ENCODE measurements around the gene ZBTB2.
A peak's percentile ranks its signal among the peaks of the same experiment; 100 is the strongest.

Gene ZBTB2, protein sequence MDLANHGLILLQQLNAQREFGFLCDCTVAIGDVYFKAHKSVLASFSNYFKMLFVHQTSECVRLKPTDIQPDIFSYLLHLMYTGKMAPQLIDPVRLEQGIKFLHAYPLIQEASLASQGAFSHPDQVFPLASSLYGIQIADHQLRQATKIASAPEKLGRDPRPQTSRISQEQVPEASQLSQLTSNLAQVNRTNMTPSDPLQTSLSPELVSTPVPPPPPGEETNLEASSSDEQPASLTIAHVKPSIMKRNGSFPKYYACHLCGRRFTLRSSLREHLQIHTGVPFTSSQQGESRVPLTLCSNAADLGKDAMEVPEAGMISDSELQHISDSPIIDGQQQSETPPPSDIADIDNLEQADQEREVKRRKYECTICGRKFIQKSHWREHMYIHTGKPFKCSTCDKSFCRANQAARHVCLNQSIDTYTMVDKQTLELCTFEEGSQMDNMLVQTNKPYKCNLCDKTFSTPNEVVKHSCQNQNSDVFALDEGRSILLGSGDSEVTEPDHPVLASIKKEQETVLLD

DNA sequence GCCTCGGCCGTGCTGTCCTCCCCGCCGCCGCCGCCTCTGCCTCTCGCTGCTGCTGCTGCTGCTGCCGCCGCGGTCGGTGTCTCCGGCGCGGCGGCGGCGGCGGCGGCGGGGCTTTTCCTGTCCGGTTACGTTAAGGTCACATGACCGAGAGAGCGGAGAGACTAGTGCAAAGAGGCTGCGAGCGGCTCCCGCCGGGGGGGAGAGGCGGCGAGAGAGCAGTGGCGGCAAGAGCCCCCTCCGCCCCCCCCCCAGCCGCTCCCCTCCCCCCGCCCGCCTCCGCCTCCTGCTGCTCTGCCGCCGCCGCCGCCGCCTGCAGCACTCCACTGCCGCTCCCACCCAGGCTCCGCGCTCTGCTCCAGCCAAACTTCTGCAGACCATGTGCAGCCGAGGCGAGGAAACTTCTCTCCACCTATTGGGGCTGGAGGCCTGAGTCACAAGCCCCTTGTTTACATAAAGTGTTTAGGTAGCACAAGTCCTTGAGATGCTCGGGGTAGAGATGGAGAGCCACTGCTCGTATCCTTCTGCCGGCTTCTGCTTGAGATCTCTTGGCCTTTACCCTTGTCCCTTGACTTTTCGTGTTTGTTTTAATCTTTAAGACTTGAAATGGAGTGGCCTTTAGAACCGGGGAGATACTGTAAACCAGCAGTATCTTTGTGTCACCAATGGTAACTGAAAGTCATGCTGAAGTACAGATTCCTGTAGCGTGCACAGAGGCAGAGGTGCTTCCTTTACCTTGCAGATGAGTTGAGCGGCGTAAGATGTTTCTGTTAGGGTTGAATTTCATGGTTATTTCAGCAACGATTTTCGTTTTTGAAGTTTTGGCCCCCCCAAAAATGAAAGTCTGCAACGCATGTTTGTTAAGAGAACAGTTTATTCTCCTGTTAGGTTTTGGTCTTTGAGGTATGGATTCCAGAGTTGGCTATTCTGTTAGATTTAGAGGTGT, at the start of gene ZBTB2:
Gene ZBTB2, minus strand, starts transcription at position 89 of the 943 bp plus-strand sequence. CDS start 17,922 bp downstream, outside the sequence.
- peak within 1 kb of the TSS; percentile 64 for H3K27ac ChIP-seq (ENCODE audit: low read length)
- peaks cover 9 to 35% of the 10 kb centered on the region in 2 donors for H3K4me1 ChIP-seq (ENCODE audit: control insufficient read depth in 1 of 2, insufficient read depth in 2 of 2, low read length in 2 of 2)
- peaks cover 0 to 7% of the 10 kb centered on the region in 2 donors for H3K36me3 ChIP-seq (ENCODE audit: control insufficient read depth in 1 of 2, insufficient read depth in 2 of 2, low read length in 2 of 2)
- H3K9me3 ChIP-seq (ENCODE audit: control insufficient read depth in 1 of 2, low read length in 2 of 2) = no peaks in the 10 kb centered on the region
- H3K27me3 ChIP-seq (ENCODE audit: low read depth, low read length) = no peaks in the 10 kb centered on the region
- peak within 1 kb of the TSS; percentile 67 to 91 for H3K4me3 ChIP-seq (ENCODE audit: low read depth in 1 of 2, low read length in 2 of 2)

DNA sequence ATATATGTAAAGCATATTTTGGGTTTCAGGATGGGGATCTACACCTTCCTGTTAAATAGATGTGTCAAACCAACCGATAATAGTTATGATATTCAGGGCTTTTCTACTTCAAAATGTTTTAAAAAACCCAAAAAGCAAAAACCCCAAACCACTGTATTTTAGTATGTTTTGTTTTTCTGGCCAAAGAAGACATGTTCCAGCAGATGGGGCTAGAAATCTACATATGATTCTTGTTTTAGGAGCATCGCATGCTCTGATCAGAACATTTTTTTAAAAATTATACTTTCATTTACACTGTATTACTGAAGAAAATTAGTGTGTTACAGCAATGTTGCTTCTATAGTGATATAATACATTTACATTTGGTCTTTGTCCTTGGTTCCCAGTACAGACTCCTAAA, 49.6 kb upstream of the ZBTB2 start:
- no peaks in the 10 kb centered on the region for H3K9me3 ChIP-seq (ENCODE audit: control insufficient read depth in 1 of 2, low read length in 2 of 2)
- H3K27me3 ChIP-seq (ENCODE audit: low read depth, low read length) = no peaks in the 10 kb centered on the region
- peaks cover 0 to 3% of the 10 kb centered on the region in 2 donors for H3K36me3 ChIP-seq (ENCODE audit: control insufficient read depth in 1 of 2, insufficient read depth in 2 of 2, low read length in 2 of 2)
- peaks cover 0 to 11% of the 10 kb centered on the region in 2 donors for H3K4me1 ChIP-seq (ENCODE audit: control insufficient read depth in 1 of 2, insufficient read depth in 2 of 2, low read length in 2 of 2)
- H3K4me3 ChIP-seq (ENCODE audit: low read depth in 1 of 2, low read length in 2 of 2) = no peak overlapping the region
- H3K27ac ChIP-seq (ENCODE audit: low read length) = peak overlapping the region; percentile 34

DNA sequence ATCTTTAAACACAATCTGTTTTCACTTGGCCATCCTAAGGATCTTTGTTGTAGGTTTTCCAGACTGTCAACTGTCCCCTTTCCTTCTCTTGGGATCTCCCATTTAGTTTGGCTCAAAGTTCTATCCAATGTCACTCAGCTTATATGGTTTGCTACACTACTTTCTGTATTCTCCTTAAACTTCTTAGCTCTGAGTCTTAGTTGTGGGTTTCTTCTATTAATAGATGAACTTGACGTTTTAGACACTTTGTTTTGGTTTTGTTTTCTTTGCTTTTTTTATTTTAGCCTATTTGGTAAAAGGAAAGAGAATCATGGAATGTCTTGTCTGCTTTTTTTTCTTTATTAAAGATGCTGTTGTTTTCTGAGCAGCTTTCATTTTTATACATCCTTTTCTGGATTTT, 49.1 kb upstream of the ZBTB2 start:
- Histone ChIP-seq H3K27me3 (ENCODE audit: low read depth, low read length) (no peaks in the 10 kb centered on the region), H3K4me1 (ENCODE audit: control insufficient read depth in 1 of 2, insufficient read depth in 2 of 2, low read length in 2 of 2) (peaks cover 0 to 7% of the 10 kb centered on the region in 2 donors), H3K36me3 (ENCODE audit: control insufficient read depth in 1 of 2, insufficient read depth in 2 of 2, low read length in 2 of 2) (peaks cover 0 to 3% of the 10 kb centered on the region in 2 donors), H3K4me3 (ENCODE audit: low read depth in 1 of 2, low read length in 2 of 2) (no peak overlapping the region), H3K9me3 (ENCODE audit: control insufficient read depth in 1 of 2, low read length in 2 of 2) (no peaks in the 10 kb centered on the region), H3K27ac (ENCODE audit: low read length) (peak overlapping the region; percentile 34)

DNA sequence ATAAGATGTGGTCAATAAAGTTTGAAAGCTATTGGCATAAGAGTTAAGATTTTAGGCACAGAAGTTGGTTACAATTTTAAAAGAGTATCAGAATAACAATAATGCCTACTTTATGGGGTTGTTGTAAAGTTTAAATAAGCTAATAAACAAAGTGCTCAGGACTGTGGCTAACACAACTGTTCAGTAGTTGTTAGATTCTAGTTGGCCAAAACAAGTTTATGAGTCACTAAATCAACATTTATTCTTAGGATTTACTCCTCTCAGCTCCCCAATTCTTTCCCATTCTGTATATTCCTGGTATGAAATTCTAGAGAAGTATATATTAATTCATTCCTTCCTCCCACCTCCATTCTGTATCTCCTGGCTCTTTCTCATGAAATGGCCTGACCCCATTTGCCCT, 46.0 kb upstream of the ZBTB2 start:
- H3K27me3 ChIP-seq (ENCODE audit: low read depth, low read length) = no peaks in the 10 kb centered on the region
- H3K9me3 ChIP-seq (ENCODE audit: control insufficient read depth in 1 of 2, low read length in 2 of 2) = no peaks in the 10 kb centered on the region
- H3K27ac ChIP-seq (ENCODE audit: low read length) = no peak overlapping the region
- H3K36me3 ChIP-seq (ENCODE audit: control insufficient read depth in 1 of 2, insufficient read depth in 2 of 2, low read length in 2 of 2) = peaks cover 0 to 4% of the 10 kb centered on the region in 2 donors
- peaks cover 0 to 4% of the 10 kb centered on the region in 2 donors for H3K4me1 ChIP-seq (ENCODE audit: control insufficient read depth in 1 of 2, insufficient read depth in 2 of 2, low read length in 2 of 2)
- no peak overlapping the region for H3K4me3 ChIP-seq (ENCODE audit: low read depth in 1 of 2, low read length in 2 of 2)

DNA sequence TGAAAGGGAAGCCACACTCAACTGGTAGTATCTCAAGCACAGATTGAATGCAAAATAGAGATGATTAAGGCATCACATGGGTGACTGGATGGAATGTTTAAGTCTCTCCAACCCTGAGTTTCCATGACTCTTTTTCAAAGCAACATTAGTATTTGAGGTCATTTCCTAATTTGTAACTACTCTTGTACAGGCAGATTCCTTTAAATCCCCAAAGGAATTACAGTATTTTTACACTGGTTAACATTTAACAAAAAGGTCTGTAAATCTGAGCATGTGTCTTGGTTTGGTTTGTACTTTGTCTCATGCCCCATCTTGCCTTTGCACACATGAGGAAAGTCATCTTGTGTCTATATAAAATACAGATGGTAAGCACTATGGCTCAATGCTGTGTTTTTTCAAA, 45.4 kb upstream of the ZBTB2 start:
- Histone ChIP-seq H3K9me3 (ENCODE audit: control insufficient read depth in 1 of 2, low read length in 2 of 2) (no peaks in the 10 kb centered on the region), H3K27ac (ENCODE audit: low read length) (no peak overlapping the region), H3K27me3 (ENCODE audit: low read depth, low read length) (no peaks in the 10 kb centered on the region), H3K4me1 (ENCODE audit: control insufficient read depth in 1 of 2, insufficient read depth in 2 of 2, low read length in 2 of 2) (peaks cover 0 to 4% of the 10 kb centered on the region in 2 donors), H3K36me3 (ENCODE audit: control insufficient read depth in 1 of 2, insufficient read depth in 2 of 2, low read length in 2 of 2) (peaks cover 4 to 7% of the 10 kb centered on the region in 2 donors), H3K4me3 (ENCODE audit: low read depth in 1 of 2, low read length in 2 of 2) (no peak overlapping the region)

DNA sequence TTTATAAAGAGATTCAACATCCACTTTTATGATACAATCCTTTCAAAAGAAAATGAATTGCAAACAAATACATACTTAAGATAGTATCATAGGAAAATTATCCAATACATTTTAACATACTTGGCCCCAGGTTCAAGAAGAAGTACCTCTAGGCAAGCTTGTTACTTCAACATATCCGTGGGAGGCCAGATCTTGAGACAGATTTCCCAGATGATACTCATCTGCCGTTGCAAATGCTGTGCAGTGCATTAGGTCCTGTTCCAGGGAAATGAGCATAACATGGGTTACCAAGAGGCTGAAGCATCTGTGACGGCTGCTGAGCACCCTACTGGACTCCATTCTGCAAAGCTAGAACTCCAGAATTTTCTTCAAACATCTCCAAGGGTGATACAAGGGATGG, 44.9 kb upstream of the ZBTB2 start:
- Histone ChIP-seq H3K9me3 (ENCODE audit: control insufficient read depth in 1 of 2, low read length in 2 of 2) (no peaks in the 10 kb centered on the region), H3K36me3 (ENCODE audit: control insufficient read depth in 1 of 2, insufficient read depth in 2 of 2, low read length in 2 of 2) (peaks cover 6 to 9% of the 10 kb centered on the region in 2 donors), H3K27me3 (ENCODE audit: low read depth, low read length) (no peaks in the 10 kb centered on the region), H3K4me1 (ENCODE audit: control insufficient read depth in 1 of 2, insufficient read depth in 2 of 2, low read length in 2 of 2) (no peaks in the 10 kb centered on the region), H3K4me3 (ENCODE audit: low read depth in 1 of 2, low read length in 2 of 2) (no peak overlapping the region), H3K27ac (ENCODE audit: low read length) (no peak overlapping the region)

DNA sequence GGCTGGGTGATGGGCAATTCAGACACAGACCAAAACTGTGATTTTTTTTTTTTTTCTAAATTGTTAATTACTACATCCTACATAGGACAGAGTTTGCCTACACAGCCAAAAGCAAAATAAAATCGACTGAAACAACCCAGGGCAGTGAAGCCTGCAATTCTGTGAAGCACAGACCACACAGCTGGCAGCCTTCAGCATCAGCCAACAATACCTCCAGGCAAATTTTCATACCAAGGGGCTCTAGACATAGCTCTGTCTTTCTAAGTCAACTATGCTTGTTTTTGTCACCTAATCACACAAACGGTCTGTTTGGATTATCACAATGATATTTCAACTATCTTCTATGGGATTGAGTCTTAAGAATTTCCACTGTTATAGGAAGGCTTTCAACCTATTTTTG, 43.0 kb upstream of the ZBTB2 start:
- H3K9me3 ChIP-seq (ENCODE audit: control insufficient read depth in 1 of 2, low read length in 2 of 2) = no peaks in the 10 kb centered on the region
- no peaks in the 10 kb centered on the region for H3K27me3 ChIP-seq (ENCODE audit: low read depth, low read length)
- H3K36me3 ChIP-seq (ENCODE audit: control insufficient read depth in 1 of 2, insufficient read depth in 2 of 2, low read length in 2 of 2) = peaks cover 24 to 28% of the 10 kb centered on the region in 2 donors
- H3K4me3 ChIP-seq (ENCODE audit: low read depth in 1 of 2, low read length in 2 of 2) = no peak overlapping the region
- no peaks in the 10 kb centered on the region for H3K4me1 ChIP-seq (ENCODE audit: control insufficient read depth in 1 of 2, insufficient read depth in 2 of 2, low read length in 2 of 2)
- H3K27ac ChIP-seq (ENCODE audit: low read length) = no peak overlapping the region

DNA sequence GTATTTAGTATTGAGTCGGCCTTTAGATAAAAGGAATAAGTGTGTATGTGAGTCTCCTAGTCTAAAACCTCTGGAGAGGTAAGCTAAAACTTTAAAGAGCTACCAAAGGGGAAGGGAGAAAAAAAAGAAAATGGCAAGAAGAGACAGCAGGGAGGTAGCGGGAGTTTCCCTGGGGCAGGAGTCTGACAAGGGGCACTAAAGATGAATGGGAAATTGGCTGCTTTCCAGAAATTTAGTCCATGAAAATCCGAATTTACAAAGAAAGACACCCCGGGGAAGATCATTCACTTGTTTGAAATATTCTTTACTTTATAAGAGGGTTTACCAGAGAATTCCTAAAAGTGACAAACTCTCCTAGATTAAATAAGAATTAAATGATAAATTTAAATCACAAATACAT, 41.3 kb upstream of the ZBTB2 start:
- no peaks in the 10 kb centered on the region for H3K9me3 ChIP-seq (ENCODE audit: control insufficient read depth in 1 of 2, low read length in 2 of 2)
- H3K36me3 ChIP-seq (ENCODE audit: control insufficient read depth in 1 of 2, insufficient read depth in 2 of 2, low read length in 2 of 2) = peaks cover 36 to 37% of the 10 kb centered on the region in 2 donors
- no peaks in the 10 kb centered on the region for H3K4me1 ChIP-seq (ENCODE audit: control insufficient read depth in 1 of 2, insufficient read depth in 2 of 2, low read length in 2 of 2)
- no peaks in the 10 kb centered on the region for H3K27me3 ChIP-seq (ENCODE audit: low read depth, low read length)
- H3K27ac ChIP-seq (ENCODE audit: low read length) = no peak overlapping the region
- no peak overlapping the region for H3K4me3 ChIP-seq (ENCODE audit: low read depth in 1 of 2, low read length in 2 of 2)

DNA sequence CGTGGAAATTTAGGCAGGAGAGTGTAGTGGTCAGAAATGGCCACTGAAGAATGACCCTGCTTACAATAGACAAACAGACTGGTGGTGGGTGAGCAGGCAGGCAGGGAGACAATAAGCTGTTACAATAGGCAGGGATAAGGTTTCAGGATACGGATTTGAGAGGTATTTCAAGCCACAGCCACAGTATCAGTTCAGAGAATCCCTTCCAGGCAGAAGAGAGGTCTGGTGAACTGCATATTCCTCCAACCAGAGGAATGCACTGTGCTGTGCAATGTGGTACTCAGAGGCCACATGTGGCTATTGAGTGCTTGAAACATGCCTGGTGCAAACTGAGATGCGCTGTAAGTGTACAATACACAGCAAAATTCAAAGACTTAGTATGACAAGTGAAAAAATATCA, 40.0 kb upstream of the ZBTB2 start:
- peaks cover 38 to 43% of the 10 kb centered on the region in 2 donors for H3K36me3 ChIP-seq (ENCODE audit: control insufficient read depth in 1 of 2, insufficient read depth in 2 of 2, low read length in 2 of 2)
- H3K9me3 ChIP-seq (ENCODE audit: control insufficient read depth in 1 of 2, low read length in 2 of 2) = no peaks in the 10 kb centered on the region

DNA sequence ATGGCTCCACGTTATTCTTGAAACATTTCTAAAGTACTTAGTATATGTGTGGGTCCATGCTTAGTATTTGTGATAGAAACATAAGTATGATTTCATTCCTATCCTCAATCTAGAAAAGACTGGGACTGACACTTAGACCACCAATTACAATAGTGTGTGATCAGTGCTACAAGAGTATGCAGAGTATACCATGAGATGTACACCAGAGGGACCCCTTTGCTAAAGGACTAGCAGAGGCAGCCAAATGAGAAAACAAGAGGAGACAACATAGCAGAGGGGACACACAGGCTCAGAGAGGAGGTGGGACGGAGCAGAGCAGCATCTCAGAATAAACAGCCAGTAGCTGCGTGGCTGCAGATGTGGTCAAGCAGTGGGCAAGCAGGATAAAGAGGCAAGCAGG, 39.5 kb upstream of the ZBTB2 start:
- no peak overlapping the region for H3K4me3 ChIP-seq (ENCODE audit: low read depth in 1 of 2, low read length in 2 of 2)
- no peaks in the 10 kb centered on the region for H3K27me3 ChIP-seq (ENCODE audit: low read depth, low read length)
- no peaks in the 10 kb centered on the region for H3K9me3 ChIP-seq (ENCODE audit: control insufficient read depth in 1 of 2, low read length in 2 of 2)
- H3K4me1 ChIP-seq (ENCODE audit: control insufficient read depth in 1 of 2, insufficient read depth in 2 of 2, low read length in 2 of 2) = no peaks in the 10 kb centered on the region
- peaks cover 43 to 46% of the 10 kb centered on the region in 2 donors for H3K36me3 ChIP-seq (ENCODE audit: control insufficient read depth in 1 of 2, insufficient read depth in 2 of 2, low read length in 2 of 2)
- no peak overlapping the region for H3K27ac ChIP-seq (ENCODE audit: low read length)

More for the DNA sequence above, 40.0 kb upstream of the ZBTB2 start:
- H3K4me1 ChIP-seq (ENCODE audit: control insufficient read depth in 1 of 2, insufficient read depth in 2 of 2, low read length in 2 of 2) = no peaks in the 10 kb centered on the region
- H3K4me3 ChIP-seq (ENCODE audit: low read depth in 1 of 2, low read length in 2 of 2) = no peak overlapping the region
- no peaks in the 10 kb centered on the region for H3K27me3 ChIP-seq (ENCODE audit: low read depth, low read length)
- no peak overlapping the region for H3K27ac ChIP-seq (ENCODE audit: low read length)

Measured in muscle layer of duodenum (tissue), 2 donors.